IPS DF 19.7 (cell line): ENCODE measurements around the gene CEND1.

Experiments
- DNase-seq: peaks from one replicate; pipeline ENCODE4 v3.0.0-alpha.2; 2013; ENCODE audit warnings: low read depth, low spot score

Gene CEND1

GRCh38 chr11:789943-790342 is at the start of gene CEND1:
Gene CEND1 (minus strand): TSS chr11:790090. CDS start chr11:788576, 1,514 bp downstream.
- DNase-seq, result no peak

GRCh38 chr11:839280-839623 is 49.4 kb upstream of the CEND1 start:
- DNase-seq, result no peak

GRCh38 chr11:838441-839279 is 48.8 kb upstream of the CEND1 start:
- DNase-seq, result no peak

GRCh38 chr11:837990-838307 is 48.1 kb upstream of the CEND1 start:
- DNase-seq, result no peak

- no peak for DNase-seq
Observed at GRCh38 chr11:837189-837989, 47.5 kb upstream of the CEND1 start.

- DNase-seq, result no peak
Observed at GRCh38 chr11:836700-837099, 46.8 kb upstream of the CEND1 start.

GRCh38 chr11:836274-836673 is 46.4 kb upstream of the CEND1 start:
- DNase-seq, result no peak

- no peak for DNase-seq
Observed at GRCh38 chr11:834371-835316, 44.8 kb upstream of the CEND1 start.

- DNase-seq, result no peak
Observed at GRCh38 chr11:833849-834311, 44.0 kb upstream of the CEND1 start.

GRCh38 chr11:833114-833791 is 43.4 kb upstream of the CEND1 start:
- DNase-seq, result no peak

GRCh38 chr11:832529-833113 is 42.7 kb upstream of the CEND1 start, which contains the start of gene CD151:
Gene CD151 (plus strand): TSS chr11:832952. CDS start chr11:836070, 3,118 bp downstream.
- no peak for DNase-seq

- DNase-seq, result no peak
Observed at GRCh38 chr11:831961-832528, 42.2 kb upstream of the CEND1 start.

- no peak for DNase-seq
Observed at GRCh38 chr11:831118-831864, 41.4 kb upstream of the CEND1 start.

GRCh38 chr11:830295-831117 is 40.6 kb upstream of the CEND1 start:
- no peak for DNase-seq

- DNase-seq, result no peak
Observed at GRCh38 chr11:829847-830294, 40.0 kb upstream of the CEND1 start.

GRCh38 chr11:829176-829846 is 39.4 kb upstream of the CEND1 start:
- DNase-seq, result no peak

GRCh38 chr11:828506-829175 is 38.8 kb upstream of the CEND1 start:
- DNase-seq, result no peak

GRCh38 chr11:827897-828192 is 38.0 kb upstream of the CEND1 start, which contains the start of gene CRACR2B:
Gene CRACR2B (plus strand): TSS chr11:827919. CDS start chr11:828608, 689 bp downstream.
- DNase-seq, result no peak
